ENCODE measurements around the gene CARD11.
"Not testable (repeated sequence)": the region's sequence is repeated elsewhere in the genome, so short reads cannot be mapped to it uniquely, and the experiment has no call there.

DNA sequence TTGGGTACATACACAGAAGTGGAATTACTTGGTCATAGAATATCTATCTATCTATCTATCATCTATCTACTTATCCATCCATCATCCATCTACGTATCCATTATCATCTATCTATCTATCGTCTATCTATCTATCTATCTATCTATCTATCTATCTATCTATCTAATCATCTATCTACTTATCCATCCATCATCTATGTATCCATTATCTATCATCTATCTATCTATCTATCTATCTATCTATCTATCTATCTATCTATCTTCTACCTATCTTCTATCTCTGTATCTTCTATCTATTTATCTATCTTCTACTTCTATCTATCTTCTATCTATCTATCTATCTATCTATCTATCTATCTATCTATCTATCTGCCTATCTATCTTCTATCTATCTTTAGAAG lies 123.2 kb downstream of the CARD11 start:
- TF ChIP-seq, protein P1, sequence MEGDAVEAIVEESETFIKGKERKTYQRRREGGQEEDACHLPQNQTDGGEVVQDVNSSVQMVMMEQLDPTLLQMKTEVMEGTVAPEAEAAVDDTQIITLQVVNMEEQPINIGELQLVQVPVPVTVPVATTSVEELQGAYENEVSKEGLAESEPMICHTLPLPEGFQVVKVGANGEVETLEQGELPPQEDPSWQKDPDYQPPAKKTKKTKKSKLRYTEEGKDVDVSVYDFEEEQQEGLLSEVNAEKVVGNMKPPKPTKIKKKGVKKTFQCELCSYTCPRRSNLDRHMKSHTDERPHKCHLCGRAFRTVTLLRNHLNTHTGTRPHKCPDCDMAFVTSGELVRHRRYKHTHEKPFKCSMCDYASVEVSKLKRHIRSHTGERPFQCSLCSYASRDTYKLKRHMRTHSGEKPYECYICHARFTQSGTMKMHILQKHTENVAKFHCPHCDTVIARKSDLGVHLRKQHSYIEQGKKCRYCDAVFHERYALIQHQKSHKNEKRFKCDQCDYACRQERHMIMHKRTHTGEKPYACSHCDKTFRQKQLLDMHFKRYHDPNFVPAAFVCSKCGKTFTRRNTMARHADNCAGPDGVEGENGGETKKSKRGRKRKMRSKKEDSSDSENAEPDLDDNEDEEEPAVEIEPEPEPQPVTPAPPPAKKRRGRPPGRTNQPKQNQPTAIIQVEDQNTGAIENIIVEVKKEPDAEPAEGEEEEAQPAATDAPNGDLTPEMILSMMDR (IDR thresholded peaks at IDR 0.05; ENCODE audit: poor library complexity, severe bottlenecking), result not testable (repeated sequence)
- not testable (repeated sequence) for TF ChIP-seq RAD21 (conservative IDR thresholded peaks at IDR 0.05); EP300 (conservative IDR thresholded peaks at IDR 0.05; ENCODE audit: poor library complexity, severe bottlenecking); TAF1 (IDR thresholded peaks at IDR 0.05; ENCODE audit: low read depth); SMC3 (conservative IDR thresholded peaks at IDR 0.05; ENCODE audit: poor library complexity); EZH2 (IDR thresholded peaks at IDR 0.05; ENCODE audit: borderline replicate concordance, insufficient read depth, low read length, poor library complexity, severe bottlenecking); POLR2AphosphoS5 (IDR thresholded peaks at IDR 0.05); MXI1 (conservative IDR thresholded peaks at IDR 0.05; ENCODE audit: poor library complexity, severe bottlenecking)
- TF ChIP-seq, protein P2, sequence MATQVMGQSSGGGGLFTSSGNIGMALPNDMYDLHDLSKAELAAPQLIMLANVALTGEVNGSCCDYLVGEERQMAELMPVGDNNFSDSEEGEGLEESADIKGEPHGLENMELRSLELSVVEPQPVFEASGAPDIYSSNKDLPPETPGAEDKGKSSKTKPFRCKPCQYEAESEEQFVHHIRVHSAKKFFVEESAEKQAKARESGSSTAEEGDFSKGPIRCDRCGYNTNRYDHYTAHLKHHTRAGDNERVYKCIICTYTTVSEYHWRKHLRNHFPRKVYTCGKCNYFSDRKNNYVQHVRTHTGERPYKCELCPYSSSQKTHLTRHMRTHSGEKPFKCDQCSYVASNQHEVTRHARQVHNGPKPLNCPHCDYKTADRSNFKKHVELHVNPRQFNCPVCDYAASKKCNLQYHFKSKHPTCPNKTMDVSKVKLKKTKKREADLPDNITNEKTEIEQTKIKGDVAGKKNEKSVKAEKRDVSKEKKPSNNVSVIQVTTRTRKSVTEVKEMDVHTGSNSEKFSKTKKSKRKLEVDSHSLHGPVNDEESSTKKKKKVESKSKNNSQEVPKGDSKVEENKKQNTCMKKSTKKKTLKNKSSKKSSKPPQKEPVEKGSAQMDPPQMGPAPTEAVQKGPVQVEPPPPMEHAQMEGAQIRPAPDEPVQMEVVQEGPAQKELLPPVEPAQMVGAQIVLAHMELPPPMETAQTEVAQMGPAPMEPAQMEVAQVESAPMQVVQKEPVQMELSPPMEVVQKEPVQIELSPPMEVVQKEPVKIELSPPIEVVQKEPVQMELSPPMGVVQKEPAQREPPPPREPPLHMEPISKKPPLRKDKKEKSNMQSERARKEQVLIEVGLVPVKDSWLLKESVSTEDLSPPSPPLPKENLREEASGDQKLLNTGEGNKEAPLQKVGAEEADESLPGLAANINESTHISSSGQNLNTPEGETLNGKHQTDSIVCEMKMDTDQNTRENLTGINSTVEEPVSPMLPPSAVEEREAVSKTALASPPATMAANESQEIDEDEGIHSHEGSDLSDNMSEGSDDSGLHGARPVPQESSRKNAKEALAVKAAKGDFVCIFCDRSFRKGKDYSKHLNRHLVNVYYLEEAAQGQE (IDR thresholded peaks at IDR 0.05; ENCODE audit: borderline replicate concordance), result not testable (repeated sequence)
